Measurements from ENCODE around the gene FPR1.

The FPR1 gene

DNA sequence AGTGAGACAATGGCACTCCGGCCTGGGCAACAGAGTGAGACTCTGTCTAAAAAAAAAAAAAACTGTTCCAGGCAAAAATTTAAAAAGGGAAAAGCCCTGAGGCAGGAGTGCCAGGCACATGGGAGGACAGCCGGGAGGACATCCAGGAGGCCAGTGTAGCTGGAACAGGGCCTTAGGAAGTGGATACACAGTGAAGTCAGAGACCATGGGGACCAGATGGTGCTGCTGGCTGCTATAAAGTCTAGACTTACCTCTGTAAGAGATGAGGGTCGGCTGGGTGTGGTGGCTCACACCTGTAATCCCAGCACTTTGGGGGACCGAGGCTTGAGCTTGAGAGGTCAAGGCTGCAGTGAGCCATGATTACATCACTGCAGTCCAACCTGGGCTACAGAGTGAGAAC is 42.9 kb downstream of the FPR1 start:
- no peak overlapping the region for H3K4me3 ChIP-seq (ENCODE audit: low read depth, low read length)

DNA sequence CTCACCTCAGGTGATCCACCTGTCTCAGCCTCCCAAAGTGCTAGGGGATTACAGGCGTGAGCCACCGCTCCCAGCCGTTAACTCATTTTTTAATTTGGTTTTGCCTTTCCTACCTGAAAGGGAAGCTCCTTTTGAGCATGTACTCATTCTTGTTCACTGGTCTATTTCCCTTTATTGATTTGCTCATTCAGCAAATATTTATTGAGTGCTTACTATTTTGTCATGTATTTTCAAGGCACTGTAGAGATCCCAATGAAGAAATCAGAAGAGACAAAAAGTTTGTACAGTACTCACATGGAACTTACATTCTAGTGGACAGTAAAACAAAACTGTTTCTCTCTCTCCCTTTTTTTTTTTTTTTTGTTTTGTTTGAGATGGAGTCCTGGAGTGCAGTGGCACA is 44.8 kb downstream of the FPR1 start:
- no peak overlapping the region for H3K4me3 ChIP-seq (ENCODE audit: low read depth, low read length)

DNA sequence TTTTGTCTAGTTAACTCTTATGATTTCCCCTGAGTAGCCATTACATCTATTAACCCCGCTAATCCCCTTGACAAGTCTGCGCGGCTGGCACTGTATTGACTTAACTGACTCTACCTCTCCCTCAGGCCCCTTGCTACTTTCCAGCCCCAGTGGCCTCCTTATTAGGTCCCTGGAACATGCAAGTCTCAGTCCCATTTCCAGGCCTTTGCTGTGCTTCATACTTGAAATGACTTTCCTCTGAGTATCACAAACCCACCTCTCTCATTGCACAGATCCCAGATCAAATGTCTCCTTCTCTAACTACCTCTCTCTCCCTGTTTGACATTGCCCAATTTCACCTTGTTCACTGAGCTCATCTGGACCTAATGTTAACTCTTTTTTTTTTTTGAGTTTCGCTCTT is 45.4 kb downstream of the FPR1 start:
- no peak overlapping the region for H3K4me3 ChIP-seq (ENCODE audit: low read depth, low read length)

DNA sequence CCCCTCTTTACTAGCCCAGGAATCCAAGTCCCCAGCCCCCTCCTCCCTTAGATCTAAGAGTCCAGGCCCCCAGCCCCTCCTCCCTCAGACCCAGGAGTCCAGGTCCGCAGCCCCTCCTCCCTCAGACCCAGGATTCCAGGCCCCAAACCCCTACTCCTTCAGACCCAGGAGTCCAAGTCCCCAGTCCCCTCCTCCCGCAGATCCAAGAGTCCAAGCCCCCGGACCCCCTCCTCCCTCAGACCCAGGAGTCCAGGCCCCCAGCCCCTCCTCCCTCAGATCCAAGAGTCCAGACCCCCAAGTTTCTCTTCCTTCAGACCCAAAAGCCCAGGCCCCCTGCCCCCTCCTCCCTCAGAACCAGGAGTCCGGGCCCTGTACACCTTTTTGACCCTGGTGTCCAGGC is 47.1 kb downstream of the FPR1 start:
- H3K4me3 ChIP-seq (ENCODE audit: low read depth, low read length) = peak overlapping the region; percentile 67

DNA sequence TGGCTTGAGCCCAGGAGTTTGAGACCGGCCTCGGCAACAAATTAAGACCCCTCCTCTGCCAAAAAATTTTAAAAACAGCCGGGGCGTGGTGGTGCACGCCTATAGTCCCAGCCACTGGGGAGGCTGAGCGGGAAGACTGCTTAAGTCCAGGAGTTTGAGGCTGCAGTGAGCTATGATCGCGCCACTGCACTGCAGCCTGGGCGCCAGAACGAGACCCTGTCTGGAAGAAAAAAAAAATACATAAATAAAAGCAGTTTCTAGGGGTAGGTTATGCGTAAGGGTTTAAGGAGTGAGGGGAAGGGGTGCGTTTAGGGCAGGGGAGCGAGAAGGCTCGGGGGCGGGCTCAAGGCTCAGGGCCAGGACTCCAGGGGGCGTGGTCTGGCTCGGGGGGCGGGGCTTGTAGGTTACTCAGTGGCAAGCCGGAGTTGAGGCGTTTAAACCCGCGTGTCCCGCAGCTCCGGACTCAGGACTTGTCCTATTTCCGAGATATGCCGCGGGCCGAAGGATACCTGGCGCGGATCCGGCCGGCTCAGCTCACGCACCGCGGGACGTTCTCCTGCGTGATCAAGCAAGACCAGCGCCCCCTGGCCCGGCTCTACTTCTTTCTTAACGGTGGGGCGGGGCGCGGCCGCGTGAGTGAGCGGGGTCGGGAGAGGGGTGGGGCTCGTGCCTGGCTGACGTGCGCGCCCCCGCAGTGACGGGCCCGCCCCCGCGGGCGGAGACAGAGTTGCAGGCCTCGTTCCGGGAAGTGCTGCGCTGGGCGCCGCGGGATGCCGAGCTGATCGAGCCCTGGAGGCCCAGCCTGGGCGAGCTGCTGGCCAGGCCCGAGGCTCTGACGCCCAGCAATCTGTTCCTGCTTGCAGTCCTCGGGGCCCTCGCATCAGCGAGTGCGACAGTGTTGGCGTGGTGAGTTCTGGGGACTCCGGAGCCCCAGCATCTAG is 47.8 kb downstream of the FPR1 start:
- H3K4me3 ChIP-seq (ENCODE audit: low read depth, low read length) = peak overlapping the region; percentile 67

DNA sequence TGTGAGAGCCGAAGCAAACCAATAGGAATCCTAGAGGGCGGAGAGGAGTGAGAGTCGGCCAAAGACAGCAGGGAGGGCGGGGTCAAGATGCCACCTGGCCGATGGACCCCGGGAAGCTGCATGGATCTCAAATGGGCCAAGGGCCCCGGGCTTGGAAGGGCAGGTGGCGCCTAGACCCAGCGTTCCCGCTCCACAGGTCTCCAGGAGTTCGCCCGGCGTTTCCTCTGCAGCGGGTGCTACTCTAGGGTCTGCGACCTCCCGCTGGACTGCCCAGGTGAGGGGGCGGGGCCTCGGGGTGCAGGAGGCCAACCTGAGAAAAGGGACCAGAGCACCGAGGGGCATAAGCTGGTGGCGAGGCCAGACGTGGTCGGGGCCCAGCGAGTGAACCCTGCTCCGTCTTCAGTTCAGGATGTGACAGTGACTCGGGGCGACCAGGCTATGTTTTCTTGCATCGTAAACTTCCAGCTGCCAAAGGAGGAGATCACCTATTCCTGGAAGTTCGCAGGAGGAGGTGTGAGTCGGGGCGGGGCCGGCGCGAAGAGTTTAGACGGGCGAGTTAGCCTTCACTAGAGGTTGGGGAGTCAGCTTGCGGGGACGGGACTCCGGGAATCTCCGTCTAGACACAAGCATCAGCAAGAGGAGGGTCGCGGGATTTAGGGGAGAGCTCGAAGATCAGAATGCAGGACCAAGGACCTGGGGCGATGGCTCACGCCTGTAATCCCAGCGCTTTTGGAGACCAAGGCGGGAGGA is 48.7 kb downstream of the FPR1 start:
- peak overlapping the region; percentile 67 for H3K4me3 ChIP-seq (ENCODE audit: low read depth, low read length)

DNA sequence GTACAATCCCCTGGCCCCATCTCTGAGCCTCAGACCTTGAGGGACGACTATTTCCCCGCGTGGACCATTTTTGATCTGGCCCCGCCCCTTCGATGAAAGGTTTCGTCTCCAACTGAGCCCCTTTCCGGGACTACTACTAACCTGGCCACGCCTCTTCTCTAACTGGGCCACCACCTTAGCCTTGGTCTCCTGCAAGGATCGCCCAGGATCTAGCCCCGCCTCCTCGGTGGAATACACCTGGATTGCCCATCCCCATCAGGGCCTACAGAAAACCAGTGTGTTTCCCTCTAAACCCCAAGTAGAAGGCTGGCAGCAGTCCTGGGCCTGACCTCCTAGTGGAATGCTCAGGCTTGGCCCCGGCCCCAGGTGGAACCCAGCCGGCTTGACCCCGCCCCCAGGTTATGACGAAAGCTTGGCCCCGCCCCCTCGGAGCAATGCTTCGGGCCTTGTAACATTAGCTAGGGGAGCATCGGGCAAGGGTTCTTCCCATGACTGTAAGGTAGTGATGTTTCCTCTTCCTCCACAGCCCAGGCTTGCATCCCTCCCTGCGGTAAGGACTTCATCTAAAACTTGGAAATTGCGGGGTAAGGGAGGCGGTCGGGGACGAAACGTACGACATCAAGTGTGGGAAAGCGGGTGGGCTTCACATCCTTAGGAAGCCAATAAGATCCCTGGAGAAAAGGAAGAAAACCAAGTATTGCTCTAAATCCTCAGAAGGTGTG is 49.4 kb downstream of the FPR1 start:
- peak overlapping the region; percentile 67 for H3K4me3 ChIP-seq (ENCODE audit: low read depth, low read length)

DNA sequence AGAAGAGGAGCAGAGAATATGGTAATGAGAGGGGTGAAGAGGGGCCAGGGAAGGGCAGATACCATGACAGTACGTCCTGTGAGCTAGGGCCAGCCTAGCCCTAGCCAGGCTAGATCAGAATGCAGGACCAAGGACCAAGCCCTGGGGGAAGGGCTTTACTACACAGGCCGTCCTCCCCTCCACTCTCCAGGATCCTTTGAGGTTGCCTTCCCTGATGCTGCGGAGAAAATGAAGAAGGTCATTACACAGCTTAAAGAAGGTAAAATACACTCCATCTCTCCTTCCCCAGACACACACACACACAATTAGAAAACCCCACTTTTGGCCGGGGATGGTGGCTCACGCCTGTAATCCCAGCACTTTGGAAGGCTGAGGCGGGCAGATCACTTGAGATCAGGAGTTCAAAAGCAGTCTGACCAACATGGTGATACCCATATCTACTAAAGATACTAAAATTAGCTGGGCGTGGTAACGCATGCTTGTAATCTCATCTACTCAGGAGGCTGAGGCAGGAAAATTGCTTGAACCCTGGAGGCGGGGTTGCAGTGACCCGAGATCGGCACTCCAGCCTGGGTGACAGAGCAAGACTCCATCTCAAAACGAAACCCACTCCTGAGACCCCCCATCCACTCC is 50.1 kb downstream of the FPR1 start:
- H3K4me3 ChIP-seq (ENCODE audit: low read depth, low read length) = peak overlapping the region; percentile 67

DNA sequence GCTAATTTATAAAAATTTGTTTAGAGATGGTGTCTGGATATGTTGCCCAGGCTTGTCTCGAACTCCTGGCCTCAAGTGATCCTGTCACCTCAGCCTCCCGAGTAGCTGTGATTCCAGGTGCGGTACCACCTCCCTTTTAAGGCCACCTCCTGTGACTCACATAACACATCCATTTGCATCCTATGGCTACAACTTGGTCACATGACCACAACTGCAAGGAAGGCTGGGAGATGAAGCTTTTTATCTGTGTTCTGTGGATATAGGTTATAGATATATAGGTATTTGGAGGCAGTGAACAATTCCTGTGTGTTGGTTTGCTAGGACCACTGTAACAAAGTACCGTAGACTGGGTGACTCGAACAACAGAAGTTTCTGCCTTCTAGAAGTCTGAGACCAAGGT is 52.5 kb downstream of the FPR1 start:
- no peak overlapping the region for H3K4me3 ChIP-seq (ENCODE audit: low read depth, low read length)

DNA sequence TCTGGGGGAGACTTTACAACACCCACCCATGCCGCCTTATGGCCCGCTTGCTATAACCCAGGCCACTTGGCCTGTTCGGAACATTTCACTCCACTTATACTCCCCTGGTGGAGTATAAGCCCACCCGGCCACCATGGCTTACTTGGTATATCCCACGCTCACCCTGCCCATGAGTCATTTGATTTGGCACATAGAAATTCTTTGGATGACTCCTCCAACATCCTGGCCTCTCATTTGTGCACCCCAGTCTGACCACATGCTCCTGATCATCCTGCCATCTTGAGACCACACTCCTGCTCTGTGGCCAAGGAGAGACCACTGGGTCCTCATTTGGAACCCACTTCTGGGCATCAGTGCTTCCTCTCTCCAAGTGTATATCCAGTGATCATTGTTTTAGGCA is 53.4 kb downstream of the FPR1 start:
- no peak overlapping the region for H3K4me3 ChIP-seq (ENCODE audit: low read depth, low read length)

DNA sequence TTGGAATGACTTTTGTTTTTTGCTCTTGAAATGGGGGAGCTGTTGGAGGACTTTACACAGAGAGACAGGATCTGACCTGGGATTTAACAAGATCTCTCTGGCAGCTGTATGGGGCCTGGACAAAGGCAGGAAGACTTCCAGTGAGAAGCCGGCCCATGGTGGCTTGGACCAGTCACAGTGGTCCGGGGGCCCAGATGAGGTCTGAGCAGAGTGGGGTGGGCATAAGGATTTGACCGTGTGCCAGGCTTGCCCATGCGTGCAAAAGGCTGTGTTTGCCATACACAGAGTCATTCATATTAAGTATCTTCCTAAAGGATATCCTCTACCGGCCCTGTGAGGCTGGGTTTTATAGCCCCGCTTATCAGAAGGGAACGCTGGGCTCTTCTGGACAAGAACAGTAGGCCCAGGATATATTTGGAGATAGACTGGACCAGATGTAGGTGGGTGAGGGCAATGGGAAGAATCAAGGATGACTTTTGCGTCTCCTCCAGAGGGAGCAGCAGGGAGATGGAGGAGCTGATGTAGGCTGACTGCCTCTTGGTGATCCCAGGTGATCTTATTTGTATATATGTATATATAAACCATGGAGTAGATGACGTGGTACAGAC is 54.4 kb downstream of the FPR1 start:
- no peak overlapping the region for H3K4me3 ChIP-seq (ENCODE audit: low read depth, low read length)

DNA sequence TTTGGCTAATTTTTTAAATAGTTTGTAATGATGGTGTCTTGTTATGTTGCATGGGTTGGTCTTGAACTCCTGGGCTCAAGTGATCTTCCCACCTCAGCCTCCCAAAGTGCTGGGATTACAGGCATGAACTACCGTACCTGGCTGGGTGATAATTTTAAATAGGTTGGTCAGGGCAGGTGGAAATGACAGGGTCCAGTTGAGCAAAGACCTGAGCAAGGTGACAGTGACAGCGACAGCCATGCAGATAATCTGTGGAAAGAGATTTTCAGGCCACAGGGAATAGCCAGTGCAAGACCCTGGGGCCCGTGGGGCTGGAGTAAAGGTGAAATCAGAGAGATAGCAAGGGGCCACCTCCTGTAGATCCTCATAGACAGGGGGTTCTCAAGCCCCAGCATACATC is 55.1 kb downstream of the FPR1 start:
- H3K4me3 ChIP-seq (ENCODE audit: low read depth, low read length) = no peak overlapping the region

Data from iPS-11a (cell line).